CD4-positive, alpha-beta T cell treated with Interleukin-4 for 4 hours (primary cell): ENCODE measurements around the gene RNF32.
"Not testable (repeated sequence)": the region's sequence is repeated elsewhere in the genome, so short reads cannot be mapped to it uniquely, and the experiment has no call there.

Source experiments
- DNase-seq: peaks from one replicate; pipeline ENCODE4 v3.0.0-alpha.2; 2020

The RNF32 gene

DNA sequence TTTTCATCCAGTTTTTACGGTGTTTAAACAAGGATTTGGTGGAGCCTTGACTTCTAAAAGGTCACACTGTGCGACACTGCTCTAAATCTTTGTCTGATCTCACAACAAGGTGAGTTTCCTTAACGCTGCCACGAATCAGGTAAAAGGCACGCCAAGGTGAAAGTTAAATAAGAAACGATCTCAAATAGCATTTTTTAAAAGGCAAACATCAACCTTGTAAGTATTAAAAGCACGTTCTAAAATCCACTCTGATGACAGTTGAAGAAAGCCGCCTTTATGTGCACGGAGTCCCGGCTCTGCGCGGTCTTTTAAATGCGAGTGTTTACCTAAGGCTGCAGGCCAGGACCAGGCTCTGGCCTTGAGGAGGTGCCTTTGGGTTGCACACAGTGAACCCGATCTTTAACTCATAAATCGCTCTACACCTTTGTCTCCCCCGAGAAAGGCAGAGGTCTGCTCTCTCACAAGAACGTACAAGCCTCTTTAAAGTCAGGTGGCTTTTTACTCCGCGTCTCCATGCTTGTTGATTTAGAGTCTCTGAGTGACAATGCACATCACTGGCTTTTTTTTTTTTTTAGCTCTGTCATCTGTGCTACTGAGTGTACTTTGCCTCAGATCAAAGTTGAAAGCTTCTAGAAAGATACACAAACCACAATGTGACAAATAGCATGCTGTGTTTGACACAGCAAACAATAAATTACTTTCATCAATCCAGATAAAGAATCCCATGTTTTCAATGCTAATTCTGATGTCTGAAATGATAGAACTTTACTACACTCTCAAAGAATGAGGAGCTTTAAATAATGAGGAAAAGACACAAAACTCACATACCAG lies 25.9 kb upstream of the RNF32 start:
- DNase-seq, result no peak

DNA sequence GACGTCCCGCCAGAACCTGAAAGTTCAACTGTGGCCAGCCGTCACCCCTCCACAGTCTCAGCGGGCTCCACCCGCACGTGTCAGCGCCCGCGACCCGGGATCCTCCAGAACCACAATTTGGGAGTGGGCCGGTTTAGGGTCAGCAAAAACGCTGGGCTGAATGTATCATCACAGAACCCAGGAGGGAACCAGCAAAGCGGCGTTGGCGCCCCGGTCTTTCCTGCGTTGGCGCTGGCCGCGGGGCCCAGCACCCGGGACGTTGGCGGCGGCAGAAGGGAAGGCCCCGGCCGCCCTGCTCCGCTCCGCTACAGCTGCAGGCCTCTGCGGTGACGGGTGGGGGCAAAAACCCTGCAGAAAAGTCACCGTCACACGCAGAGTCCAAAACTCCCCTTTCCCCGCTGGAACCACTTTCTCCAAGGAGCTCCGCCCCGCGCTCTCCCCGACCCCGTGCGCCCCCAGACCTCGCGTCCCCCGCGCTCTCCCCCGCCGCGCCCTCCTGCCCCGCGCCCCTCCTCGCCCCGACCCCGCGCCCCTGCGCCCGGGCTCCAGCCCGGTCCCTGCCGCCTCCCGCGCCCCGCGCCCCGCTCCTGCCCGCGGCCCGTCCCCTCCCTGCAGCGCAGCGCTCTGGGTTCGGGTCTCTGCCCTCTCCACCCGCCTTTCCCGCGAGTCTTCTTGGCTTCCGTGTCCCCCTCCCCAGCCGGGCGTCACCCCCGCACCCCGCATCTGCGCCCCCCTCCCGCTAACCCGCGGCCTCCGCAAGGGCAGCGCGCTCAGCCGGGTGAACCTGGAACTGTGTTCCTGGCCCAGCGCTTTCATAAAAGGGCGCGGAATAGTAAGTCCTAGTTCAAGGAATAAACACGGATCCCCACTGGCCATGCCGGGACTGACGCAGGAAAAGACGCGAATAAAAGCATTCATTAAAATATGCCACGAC lies 24.0 kb upstream of the RNF32 start:
- no peak for DNase-seq

DNA sequence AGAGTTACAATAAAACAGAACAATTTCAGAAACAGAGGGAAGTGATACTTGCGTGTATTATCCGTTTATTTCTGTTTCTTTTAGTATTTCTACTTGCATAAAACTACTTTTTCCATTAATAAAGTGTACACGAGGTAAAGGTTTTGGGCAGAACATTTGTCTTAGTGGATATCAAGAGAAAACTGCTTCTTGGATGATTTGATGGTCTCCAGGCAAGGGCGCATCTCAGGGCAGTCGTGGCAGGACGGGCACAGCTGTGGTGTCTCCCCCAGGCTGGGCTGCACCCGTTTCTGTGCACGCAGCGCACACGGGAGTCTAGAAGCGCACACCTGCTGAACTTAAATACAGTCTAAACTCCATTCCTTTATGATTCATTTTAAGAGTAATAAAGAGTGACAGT lies 23.4 kb upstream of the RNF32 start:
- DNase-seq, result no peak

DNA sequence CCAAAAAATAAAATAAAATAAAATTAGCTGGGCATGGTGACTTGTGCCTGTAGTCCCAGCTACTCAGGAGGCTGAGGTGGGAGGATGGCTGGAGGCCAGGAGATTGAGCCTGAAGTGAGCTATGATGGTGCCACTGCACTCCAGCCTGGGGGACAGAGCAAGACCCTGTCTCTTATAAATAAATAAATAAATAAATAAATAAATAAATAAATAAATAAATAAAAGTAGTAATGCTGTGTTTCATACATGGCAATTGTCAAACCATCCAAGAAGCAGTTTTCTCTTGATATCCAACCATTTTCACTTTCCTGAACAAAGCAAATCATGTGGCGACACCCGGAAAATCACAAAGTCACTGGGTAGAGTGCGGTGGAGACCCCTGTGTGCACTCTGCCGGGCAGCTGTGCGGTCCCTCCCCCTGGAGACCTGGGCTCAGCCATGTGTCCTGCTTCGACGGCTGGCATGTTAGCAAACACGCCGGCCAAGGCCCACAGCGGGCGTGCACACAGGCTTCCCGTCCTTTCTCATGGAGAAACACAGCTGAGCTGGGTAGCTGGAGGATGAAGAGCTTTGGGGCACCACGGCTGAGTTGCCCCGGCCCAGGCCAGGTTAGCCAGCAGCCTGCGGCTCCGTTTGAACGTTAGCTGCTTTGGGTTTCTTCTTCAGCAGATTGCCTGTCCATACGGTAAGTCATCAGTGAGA lies 22.3 kb upstream of the RNF32 start:
- DNase-seq, result no peak

DNA sequence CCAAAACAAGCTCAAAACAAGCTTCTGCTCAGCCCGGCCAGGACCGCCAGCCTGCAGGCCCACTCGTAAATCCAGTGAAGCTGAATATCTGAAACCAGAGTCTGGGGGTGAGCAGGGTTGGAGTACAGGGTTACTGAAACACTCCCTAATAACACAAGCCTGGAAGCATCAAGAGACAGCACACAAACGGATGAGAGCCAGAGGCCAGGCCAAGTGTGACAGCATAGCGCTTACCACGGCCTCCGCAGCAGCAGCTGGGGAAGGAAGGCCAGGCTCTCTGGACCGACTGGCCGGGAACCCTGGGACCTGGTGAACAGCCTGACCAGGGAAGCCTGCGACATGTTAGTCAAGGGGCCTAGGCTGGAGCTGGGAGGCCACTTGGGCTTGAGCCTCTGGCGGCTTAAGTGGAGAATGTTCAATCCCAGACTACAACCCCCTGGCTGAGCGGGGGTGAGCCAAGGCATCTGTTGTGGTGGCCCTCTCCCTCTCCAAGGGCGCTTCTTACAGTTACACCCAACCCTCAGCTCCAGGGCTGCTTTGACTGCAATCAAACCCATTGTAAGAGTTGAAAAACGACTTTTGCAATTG lies 21.7 kb upstream of the RNF32 start:
- no peak for DNase-seq

DNA sequence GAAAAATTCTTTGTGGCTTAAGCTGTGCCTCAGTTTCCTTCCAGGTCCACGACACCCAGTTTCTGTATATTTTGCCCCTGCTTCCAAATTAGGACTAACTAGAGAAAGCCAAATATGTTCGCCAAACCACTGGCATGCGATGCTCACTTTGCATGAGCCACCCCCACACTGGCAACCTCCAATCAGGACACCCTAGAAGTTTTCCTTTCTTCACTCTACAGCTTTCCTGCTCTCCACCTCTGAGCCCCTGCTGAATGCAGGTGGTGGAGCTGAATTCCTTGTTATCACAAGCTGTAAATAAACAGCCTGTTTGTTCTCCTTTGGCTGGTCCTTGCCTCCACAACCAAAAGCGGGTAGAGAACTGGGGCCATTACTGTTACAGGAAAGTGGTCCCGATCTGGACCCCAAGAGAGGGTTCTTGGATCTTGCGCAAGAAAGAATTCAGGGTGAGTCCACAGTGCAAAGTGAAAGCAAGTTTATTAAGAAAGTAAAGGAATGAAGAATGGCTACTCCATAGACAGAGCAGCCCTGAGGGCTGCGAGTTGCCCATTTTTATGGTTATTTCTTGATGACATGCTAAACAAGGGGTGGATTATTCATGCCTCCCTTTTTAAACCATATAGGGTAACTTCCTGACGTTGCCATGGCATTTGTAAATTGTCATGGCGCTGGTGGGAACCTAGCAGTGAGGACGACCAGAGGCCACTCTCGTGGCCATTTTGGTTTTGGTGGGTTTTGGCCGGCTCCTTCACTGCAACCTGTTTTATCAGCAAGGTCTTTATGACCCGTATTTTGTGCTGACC lies 20.9 kb upstream of the RNF32 start:
- DNase-seq, result not testable (repeated sequence)

DNA sequence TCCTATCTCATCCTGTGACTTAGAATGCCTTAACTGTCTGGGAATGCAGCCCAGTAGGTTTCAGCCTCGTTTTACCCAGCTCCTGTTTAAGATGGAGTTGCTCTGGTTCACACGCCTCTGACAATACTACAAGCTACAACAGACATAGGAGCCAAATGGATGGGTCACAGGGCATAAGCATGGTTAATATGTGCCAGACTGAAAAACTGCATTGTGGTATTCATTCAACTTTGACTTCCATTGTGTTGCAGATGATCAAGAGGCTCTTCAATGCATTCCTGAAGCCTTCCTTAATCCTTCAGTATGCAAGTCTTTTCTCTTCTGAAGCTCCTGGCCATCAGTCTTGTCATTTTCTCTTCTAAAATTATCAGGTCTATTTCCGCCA lies 20.3 kb upstream of the RNF32 start:
- DNase-seq, result no peak

DNA sequence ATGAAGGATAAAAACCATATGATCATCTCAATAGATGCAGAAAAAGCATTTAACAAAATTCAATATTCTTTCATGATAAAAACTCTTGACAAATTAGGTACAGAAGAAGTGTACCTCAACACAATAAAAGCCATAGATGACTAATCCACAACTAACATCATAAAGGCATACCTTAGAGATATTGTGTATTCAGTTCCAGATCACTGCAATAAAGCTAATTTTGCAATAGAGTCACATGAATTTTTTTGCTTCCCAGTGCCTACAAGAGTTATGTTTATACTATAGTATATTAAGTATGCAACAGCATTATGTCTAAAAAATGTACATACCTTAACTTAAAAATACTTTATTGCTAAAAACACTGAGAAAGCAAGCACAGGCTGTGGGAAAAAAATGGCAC lies 18.9 kb upstream of the RNF32 start:
- DNase-seq, result no peak

DNA sequence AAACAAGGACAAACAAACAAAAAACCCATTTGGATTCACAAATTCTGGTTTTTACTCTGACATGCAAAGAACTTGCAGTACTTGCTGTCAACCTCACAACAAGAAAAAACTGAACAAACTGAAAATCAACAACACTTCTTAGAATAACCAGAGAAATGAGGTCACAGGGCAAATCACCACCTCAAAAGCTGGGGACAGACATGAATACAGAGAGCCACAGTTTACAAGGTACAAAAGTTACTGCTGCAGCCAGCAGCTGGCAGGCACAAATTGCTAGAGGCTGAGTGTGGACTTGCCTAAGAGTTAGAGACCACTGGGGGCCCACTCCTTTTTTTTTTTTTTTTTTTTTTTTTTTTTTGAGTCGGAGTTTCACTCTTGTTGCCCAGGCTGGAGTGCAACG lies 15.0 kb upstream of the RNF32 start:
- DNase-seq, result no peak

DNA sequence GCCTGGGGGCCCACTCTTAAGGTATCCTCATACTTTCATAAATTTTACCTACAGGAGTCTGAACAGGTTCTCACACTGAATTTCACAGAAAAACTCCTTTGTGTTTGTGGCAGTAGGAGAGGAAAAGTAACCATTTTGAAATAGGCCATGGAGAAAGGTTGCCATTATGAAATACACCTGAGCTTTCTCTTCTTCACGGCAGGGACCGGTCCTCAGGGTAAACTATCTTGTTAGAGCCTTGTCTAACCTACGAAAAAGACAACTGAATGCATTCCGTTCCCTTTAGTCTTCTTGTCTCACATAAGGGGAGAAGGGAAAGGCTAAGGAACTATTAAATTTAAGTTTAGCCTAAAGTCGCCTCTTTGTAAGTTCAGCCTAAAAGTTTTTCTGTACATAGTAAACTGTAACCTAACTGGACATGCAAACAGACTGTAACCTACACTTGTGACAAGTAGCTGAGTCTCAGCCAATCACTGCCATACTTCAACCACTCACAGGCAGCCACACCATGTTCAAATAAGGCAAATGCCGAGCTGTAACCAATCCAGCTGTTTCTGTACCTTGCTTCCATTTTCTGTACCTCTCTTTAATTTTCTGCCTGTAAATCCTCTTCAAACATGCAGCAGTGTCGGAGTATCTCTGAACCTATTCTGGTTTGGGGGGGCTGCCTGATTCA lies 14.2 kb upstream of the RNF32 start:
- no peak for DNase-seq

DNA sequence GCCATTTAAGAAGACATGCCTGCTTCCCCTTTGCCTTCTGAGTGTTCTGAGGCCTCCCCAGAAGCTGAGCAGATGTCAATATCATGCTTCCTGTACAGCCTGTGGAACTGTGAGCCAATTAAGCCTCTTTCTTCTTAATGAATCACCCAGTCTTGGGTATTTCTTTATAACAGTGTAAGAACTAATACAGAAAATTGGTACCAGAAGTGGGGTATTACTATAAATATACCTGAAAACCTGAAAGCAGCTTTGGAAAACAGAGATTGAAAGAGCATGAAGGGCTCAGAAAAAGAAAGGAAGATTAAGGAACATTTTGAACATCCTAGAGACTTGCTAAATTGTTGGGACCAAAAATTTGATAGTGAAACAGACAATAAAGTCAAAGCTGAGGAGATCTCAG lies 12.0 kb upstream of the RNF32 start:
- DNase-seq, result no peak

DNA sequence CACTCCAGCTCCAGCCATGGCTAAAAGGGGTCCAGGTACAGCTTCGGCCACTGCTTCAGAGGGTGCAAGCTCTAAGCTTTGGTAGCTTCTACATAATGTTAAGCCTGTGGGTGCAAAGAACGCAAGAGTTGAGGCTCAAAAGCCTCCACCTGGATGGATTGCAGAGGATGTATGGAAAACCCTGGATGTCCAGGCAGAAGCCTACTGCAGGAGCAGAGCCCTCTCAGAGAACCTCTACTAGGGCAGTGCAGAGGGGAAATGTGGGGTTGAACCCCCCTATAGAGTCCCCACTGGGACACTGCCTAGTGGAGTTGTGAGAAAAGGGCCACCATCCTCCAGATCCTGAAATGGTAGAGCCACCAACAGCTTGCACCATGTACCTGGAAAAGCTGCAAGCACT lies 10.7 kb upstream of the RNF32 start:
- DNase-seq, result no peak

DNA sequence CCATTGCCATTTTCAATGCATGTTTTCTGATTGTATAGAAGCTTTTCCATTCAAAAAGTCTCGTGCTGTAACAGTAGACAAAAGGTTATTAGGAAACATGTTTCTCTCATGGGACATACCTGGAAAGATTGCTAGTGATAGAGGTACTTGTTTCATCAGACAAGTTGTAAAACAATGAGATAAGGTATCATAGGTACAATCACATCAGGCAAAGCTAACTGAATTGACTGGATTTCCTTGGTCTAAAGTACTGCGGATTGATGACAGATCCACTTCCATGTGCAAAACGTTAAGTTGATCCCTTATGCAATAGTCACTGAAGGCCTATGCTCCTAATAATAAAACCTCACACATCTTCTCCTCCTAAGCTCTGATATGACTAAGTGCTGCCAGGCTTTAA lies 6.5 kb upstream of the RNF32 start:
- no peak for DNase-seq

DNA sequence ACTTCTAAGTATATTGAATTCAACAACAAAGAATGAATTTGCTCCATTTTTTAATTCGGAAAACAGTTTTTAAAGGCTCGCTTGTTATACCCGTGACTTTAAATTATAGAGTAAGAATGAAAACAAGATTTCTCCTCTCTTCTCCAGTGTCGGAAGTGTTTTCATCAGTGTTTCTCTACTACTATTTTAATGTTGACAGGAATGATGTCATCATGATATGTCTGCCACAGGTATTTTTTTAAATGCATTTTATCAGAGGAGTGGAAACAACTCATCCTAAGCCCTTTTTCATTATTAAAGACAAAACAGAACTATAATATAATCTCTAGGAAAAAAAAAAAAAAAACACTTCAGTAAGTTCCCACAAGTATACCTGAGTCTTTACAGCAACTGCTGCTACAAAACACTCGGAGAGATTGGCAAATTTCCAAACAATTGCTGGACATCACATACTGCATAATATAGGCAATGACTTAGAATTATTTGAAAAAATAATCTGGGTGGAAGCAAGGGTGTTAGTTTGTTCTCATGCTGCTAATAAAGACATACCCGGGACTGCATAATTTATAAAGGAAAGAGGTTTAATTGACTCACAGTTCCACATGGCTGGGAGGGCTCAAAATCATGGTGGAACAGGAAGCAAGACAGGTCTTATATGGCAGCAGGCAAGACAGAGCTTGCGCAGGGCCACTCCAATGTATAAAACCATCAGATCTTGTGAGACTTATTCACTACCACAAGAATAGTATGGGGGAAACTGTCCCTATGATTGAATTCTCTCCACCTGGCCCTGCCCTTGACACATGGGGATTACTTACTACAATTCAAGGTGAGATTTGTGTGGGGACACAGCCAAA lies 4.8 kb upstream of the RNF32 start:
- DNase-seq, result no peak

DNA sequence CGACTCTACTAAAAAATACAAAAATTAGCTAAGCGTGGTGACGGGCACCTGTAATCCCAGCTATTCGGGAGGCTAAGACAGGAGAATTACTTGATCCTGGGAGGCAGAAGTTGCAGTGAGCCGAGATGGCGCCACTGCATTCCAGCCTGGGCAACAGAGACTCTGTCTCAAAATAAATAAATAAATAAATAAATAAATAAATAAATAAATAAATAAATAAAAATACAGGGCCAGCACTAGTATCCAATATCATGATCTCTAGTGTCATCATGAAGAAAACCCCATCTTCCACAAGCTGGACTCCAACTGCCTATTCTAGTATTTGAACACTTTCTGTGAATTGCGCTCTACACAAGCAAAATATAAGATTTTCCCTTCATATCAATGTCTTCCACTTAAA lies 3.5 kb upstream of the RNF32 start:
- not testable (repeated sequence) for DNase-seq

DNA sequence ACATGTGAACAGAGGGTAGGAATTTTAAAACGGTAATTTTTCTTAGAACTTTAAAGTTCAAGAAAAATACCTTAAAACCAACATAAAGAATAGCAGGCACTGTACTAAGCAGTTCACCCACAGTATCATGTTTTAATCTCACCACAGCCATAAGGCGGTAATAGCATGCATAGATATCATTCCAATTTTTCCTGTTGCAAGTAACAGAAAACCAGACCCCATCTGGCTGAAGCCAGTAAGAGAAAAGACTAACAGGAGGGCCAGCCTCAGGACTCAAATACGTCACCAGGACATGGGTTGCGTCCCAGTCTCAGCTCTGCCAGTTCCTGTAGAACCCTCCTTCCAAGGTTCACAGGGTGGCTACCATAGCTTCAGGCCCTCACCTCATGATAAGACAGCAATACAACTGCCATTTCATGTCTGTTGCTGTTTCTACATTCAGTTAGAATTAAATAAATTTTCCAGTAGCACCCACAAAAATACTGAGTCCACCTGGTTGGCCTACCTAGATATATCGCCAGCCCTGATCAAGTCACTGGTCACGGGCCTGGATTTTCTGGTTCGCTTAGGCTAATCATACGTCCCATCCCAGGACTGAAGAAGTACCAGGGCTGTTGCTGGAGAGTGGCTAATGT lies 2.0 kb upstream of the RNF32 start:
- DNase-seq, result no peak

DNA sequence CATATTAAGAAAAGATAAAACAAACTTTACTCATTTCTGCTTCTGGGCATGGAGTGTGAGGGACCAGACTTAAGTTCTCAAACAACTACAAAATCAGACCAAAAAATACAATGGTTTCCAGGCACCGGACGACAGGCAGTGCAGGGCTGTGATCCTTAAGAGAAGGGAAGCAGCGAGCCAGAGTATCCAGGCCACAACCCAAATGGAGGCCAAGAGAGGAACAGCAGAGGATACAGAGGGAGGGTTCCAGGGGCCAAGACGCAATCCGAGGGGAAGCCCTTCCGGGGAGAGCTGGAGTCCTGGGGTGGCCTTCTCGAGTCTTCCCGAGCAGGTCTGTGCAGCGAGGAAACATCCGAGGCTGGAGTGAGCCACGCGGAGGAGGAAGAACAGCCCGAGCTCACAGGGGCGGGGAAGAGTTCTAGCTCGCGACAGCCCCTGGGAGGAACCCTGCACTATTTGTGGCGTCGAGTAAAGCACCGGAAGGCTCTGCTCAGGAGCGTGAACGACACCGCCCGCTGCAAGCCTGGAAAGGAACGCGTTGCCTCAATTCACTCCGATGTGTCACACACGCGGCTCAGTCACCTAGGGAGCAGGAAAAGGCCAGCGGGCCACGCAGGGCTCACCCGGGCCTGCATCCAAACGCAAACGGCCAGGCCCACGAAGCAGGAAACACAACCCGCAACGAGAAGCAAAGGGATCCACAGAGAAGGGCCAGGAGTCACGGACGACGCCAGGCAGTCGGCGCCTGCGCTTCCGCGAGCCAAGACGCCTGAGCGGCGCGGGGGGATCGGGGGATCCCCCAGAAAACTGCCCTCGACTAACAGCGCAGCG lies 933 bp upstream of the RNF32 start:
- DNase-seq, result no peak

DNA sequence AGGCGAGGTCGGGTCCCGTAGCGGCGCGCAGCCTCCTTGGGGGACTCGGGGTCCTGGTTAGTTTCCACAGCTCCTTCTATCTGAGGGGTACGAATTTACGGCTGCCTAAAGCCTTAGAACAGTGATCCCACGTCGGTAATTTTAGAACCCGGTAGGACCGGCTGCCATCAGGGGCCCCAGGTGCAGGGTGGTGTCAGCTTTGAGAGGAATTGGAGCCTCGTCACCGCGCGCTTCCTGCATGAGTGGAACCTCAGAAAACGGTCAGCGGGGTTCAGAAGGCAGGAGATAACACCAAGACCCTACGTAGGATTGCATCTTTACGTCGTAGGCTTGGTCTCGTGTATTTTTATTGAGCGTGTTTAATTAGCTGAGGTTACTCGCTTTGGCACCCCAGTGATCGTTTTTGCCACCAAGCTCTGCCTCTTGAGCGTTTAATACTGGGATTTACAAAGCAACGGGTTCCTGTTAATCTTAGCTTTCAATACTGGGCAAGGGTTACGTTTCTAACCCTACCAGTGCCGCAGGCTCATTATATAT lies 443 bp downstream of the RNF32 start:
- DNase-seq, result peak; percentile 59
